ENCODE data around the gene CHST15. TPM values are rescaled to one million over a fixed set of nuclear protein-coding genes. Genes with fewer than 3 reads are reported as not detected.

Gene CHST15
- total RNA-seq, 1 donor from 2014 or later, result 148 TPM

- peaks cover 7% of the 10 kb centered on the region for H3K27me3 Mint-ChIP-seq (ENCODE audit: unreplicated experiment)
- peaks cover 8% of the 10 kb centered on the region for H3K36me3 Mint-ChIP-seq (ENCODE audit: low read depth, unreplicated experiment)
- no peaks in the 10 kb centered on the region for H3K9me3 Mint-ChIP-seq (ENCODE audit: unreplicated experiment)
- no peak for TF ChIP-seq CTCF (IDR thresholded peaks at IDR 0.05; ENCODE audit: unreplicated experiment)
- no peak for DNase-seq (ENCODE audit: low spot score)
- H3K27ac Mint-ChIP-seq (ENCODE audit: unreplicated experiment), result no peak overlapping the region
- peaks cover 54% of the 10 kb centered on the region for H3K4me1 Mint-ChIP-seq (ENCODE audit: unreplicated experiment)
- H3K4me3 Mint-ChIP-seq (ENCODE audit: unreplicated experiment), result no peak overlapping the region
Measured at GRCh38 chr10:124119216-124119615, 25.8 kb upstream of the CHST15 start.

- Mint-ChIP-seq H3K27ac (ENCODE audit: unreplicated experiment) (no peak overlapping the region), H3K4me1 (ENCODE audit: unreplicated experiment) (peaks cover 47% of the 10 kb centered on the region), H3K27me3 (ENCODE audit: unreplicated experiment) (peaks cover 6% of the 10 kb centered on the region), H3K36me3 (ENCODE audit: low read depth, unreplicated experiment) (peaks cover 7% of the 10 kb centered on the region), H3K9me3 (ENCODE audit: unreplicated experiment) (no peaks in the 10 kb centered on the region), H3K4me3 (ENCODE audit: unreplicated experiment) (no peak overlapping the region)
- no peak for DNase-seq (ENCODE audit: low spot score)
- TF ChIP-seq CTCF (IDR thresholded peaks at IDR 0.05; ENCODE audit: unreplicated experiment), result no peak
Measured at GRCh38 chr10:124117833-124118232, 24.4 kb upstream of the CHST15 start.

GRCh38 chr10:124117511-124117785 is 24.1 kb upstream of the CHST15 start:
- no peaks in the 10 kb centered on the region for H3K9me3 Mint-ChIP-seq (ENCODE audit: unreplicated experiment)
- H3K4me3 Mint-ChIP-seq (ENCODE audit: unreplicated experiment), result no peak overlapping the region
- DNase-seq (ENCODE audit: low spot score), result no peak
- peaks cover 6% of the 10 kb centered on the region for H3K27me3 Mint-ChIP-seq (ENCODE audit: unreplicated experiment)
- H3K27ac Mint-ChIP-seq (ENCODE audit: unreplicated experiment), result no peak overlapping the region
- no peak for TF ChIP-seq CTCF (IDR thresholded peaks at IDR 0.05; ENCODE audit: unreplicated experiment)
- peaks cover 4% of the 10 kb centered on the region for H3K36me3 Mint-ChIP-seq (ENCODE audit: low read depth, unreplicated experiment)
- H3K4me1 Mint-ChIP-seq (ENCODE audit: unreplicated experiment), result peaks cover 43% of the 10 kb centered on the region

- no peak for DNase-seq (ENCODE audit: low spot score)
- Mint-ChIP-seq H3K27ac (ENCODE audit: unreplicated experiment) (no peak overlapping the region), H3K4me3 (ENCODE audit: unreplicated experiment) (no peak overlapping the region), H3K27me3 (ENCODE audit: unreplicated experiment) (peaks cover 6% of the 10 kb centered on the region), H3K36me3 (ENCODE audit: low read depth, unreplicated experiment) (peaks cover 4% of the 10 kb centered on the region), H3K9me3 (ENCODE audit: unreplicated experiment) (no peaks in the 10 kb centered on the region), H3K4me1 (ENCODE audit: unreplicated experiment) (peaks cover 38% of the 10 kb centered on the region)
- TF ChIP-seq CTCF (IDR thresholded peaks at IDR 0.05; ENCODE audit: unreplicated experiment), result no peak
Measured at GRCh38 chr10:124116771-124117510, 23.5 kb upstream of the CHST15 start.

- no peak overlapping the region for H3K4me3 Mint-ChIP-seq (ENCODE audit: unreplicated experiment)
- no peak for DNase-seq (ENCODE audit: low spot score)
- peaks cover 7% of the 10 kb centered on the region for H3K27me3 Mint-ChIP-seq (ENCODE audit: unreplicated experiment)
- H3K9me3 Mint-ChIP-seq (ENCODE audit: unreplicated experiment), result no peaks in the 10 kb centered on the region
- peaks cover 8% of the 10 kb centered on the region for H3K36me3 Mint-ChIP-seq (ENCODE audit: low read depth, unreplicated experiment)
- no peak overlapping the region for H3K27ac Mint-ChIP-seq (ENCODE audit: unreplicated experiment)
- no peak for TF ChIP-seq CTCF (IDR thresholded peaks at IDR 0.05; ENCODE audit: unreplicated experiment)
- H3K4me1 Mint-ChIP-seq (ENCODE audit: unreplicated experiment), result peaks cover 38% of the 10 kb centered on the region
Measured at GRCh38 chr10:124114696-124115095, 21.3 kb upstream of the CHST15 start.

All from endothelial cell (in vitro differentiated cells).